ENCODE results near the gene MED15. TPM values are rescaled to one million over a fixed set of nuclear protein-coding genes. Genes with fewer than 3 reads are reported as not detected.

The MED15 gene
- total and polyA plus RNA-seq, 2 of the 4 experiments (the other 2 are of a cell fraction), result 19.0 to 68.8 TPM

DNA sequence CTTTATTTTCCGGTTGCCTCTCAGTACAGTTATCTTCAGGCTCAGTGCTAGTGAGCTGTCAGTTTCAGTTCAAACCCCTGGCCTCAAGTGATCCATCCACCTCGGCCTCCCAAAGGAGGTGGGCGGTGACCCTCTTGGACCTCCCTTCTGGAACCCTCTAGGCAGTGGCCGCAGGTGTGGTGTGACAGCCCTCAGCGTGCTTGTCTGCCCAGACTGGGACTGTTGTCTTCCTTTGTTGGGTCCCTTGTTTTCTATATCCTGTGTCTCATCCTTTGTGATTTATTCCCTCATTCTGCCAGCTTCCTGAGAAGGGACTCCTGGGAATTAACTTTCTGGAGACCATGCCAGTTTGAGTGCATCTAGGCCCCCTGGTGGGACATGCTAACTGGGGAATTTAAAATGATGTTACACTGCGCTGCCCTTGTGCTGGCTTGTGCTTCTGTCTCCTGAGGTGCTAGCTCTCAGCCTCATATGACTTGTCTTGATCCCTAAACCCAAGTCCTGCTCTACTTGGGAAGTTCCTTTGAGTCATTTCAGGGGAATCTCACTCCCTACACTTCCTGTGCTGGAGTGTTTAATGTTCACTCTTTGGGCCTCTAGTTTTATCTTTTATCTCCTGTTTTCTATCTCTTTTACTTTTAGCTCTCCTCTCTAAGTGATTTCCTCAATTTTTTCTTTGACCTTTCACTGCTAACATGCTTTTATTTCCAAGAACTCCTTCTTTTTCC lies 19.4 kb downstream of the MED15 start (continued):
- peak; percentile 14; the same call in 1 of the 2 replicates for TF ChIP-seq USF2 (IDR thresholded peaks at IDR 0.05; ENCODE audit: low read depth, low read length)
- no peak for TF ChIP-seq MAFK (IDR thresholded peaks at IDR 0.05; ENCODE audit: low read depth, low read length)

DNA sequence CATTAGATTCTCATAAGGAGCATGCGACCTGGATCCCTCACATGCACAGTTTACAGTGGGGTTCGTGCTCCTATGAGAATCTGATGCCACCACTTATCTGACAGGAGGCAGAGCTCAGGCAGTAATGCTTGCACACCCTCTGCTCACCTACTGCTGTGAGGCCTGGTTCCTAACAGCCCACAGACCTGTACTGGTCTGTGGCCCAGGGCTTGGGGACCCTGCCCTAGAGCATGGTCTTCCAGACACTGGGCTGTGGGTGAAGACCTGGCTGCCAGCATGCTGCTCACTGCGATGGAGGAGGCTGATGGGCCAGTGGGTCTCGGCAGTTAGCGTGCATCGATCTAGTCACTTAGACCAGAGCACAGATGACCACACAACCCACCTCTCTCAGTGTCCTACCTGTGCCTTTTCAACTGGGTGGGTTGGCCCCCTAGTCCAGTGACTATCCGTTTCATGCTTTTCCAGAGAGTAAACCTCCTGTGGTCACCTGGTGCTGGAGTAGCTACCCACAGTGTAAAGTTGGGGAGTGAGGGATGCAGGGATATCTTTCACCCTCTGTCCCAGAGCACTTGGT lies 21.1 kb downstream of the MED15 start:
- Histone ChIP-seq H3K4me2 (ENCODE audit: low read depth, low read length) (no peak overlapping the region), H4K8ac (ENCODE audit: low read depth in 2 of 2, low read length in 2 of 2) (peak overlapping the region in 1 of 2 experiments; percentile 3; a peak in 1 of 4 replicates), H2AK9ac (replicated peaks; ENCODE audit: low read depth, low read length, poor library complexity) (peak overlapping the region; percentile 56), H2BK20ac (ENCODE audit: low read depth, low read length) (no peak overlapping the region), H4K5ac (ENCODE audit: low read depth, low read length) (no peak overlapping the region), H3K27me3 (ENCODE audit: control insufficient read depth, insufficient read depth, low read length) (no peaks in the 10 kb centered on the region), H3K79me1 (ENCODE audit: low read depth in 1 of 2, low read length in 2 of 2) (peaks cover 24 to 82% of the 10 kb centered on the region in 2 experiments; a peak in 3 of 4 replicates), H2AK5ac (ENCODE audit: low read depth, low read length) (peak overlapping the region; percentile 85), H2BK15ac (ENCODE audit: low read depth, low read length) (no peak overlapping the region), H3K56ac (ENCODE audit: extremely low read depth, insufficient read depth, low read length) (no peak overlapping the region), H2AFZ (replicated peaks; ENCODE audit: low read length, poor library complexity) (no peak overlapping the region), H3K18ac (ENCODE audit: low read depth, low read length) (no peak overlapping the region), H3K9me1 (ENCODE audit: insufficient read depth, low read length) (peaks cover 46% of the 10 kb centered on the region), H4K91ac (ENCODE audit: insufficient read depth, low read depth, low read length) (0 out of 2 replicates have a peak overlapping the region, but pooled peaks have one; percentile 32), H2BK120ac (ENCODE audit: low read depth, low read length) (0 out of 2 replicates have a peak overlapping the region, but pooled peaks have one; percentile 11), H3K4ac (ENCODE audit: low read depth, low read length) (peak overlapping the region; percentile 48; the same call in 1 of the 2 replicates), H2BK5ac (ENCODE audit: low read depth, low read length, poor library complexity, severe bottlenecking) (peak overlapping the region; percentile 60), H3K23ac (ENCODE audit: low read depth, low read length) (peak overlapping the region; percentile 20; the same call in 1 of the 2 replicates), H3K27ac (ENCODE audit: insufficient read depth, low read length) (peak overlapping the region; percentile 5; the same call in 1 of the 2 replicates), H3K9ac (ENCODE audit: low read depth, low read length) (no peak overlapping the region), H3K4me3 (ENCODE audit: insufficient read depth, low read depth, low read length) (no peak overlapping the region), H4K20me1 (ENCODE audit: insufficient read depth, low read length) (peaks cover 75% of the 10 kb centered on the region), H3K9me3 (ENCODE audit: control insufficient read depth, insufficient read depth, low read length) (no peaks in the 10 kb centered on the region), H3K36me3 (ENCODE audit: control insufficient read depth, insufficient read depth, low read length) (peaks cover 14% of the 10 kb centered on the region), H3K4me1 (ENCODE audit: control insufficient read depth, insufficient read depth, low read length) (peaks cover 53% of the 10 kb centered on the region), H3K14ac (replicated peaks; ENCODE audit: low read depth, low read length) (0 out of 2 replicates have a peak overlapping the region, but pooled peaks have one; percentile 30)
- BruUV-seq (replicated peaks), result no TSS peak
- POLR2A ChIA-PET (ENCODE audit: unreplicated experiment), result no interaction called here
- intact Hi-C loops (cut with micrococcal nuclease), result no loop called here
- no CpG with 5 or more reads among the region's 7 CpGs for WGBS, 2 experiments (ENCODE audit: extremely low coverage in 2 of 2, insufficient read length in 1 of 2)
- CTCF ChIA-PET, result no interaction called here
- DNase-seq (no peak), ATAC-seq (ENCODE audit: low read depth) (no peak)
- dilution Hi-C loops (cut with HindIII; ENCODE audit: low sequenced_read_pairs, unreplicated experiment), result no loop called here
- in situ Hi-C loops (cut with MboI; ENCODE audit: low sequenced_read_pairs), result no loop called here
- TF ChIP-seq CHD1 (IDR thresholded peaks at IDR 0.05; ENCODE audit: low read depth, low read length) (no peak), RAD21 (IDR thresholded peaks at IDR 0.05; ENCODE audit: low read length) (no peak), NFE2L2 (IDR thresholded peaks at IDR 0.05; ENCODE audit: low read depth, low read length) (no peak), RFX5 (IDR thresholded peaks at IDR 0.05; ENCODE audit: low read depth, low read length) (no peak), BHLHE40 (IDR thresholded peaks at IDR 0.05; ENCODE audit: low read depth, low read length) (no peak), RCOR1 (IDR thresholded peaks at IDR 0.05; ENCODE audit: insufficient replicate concordance, low read length) (no peak), MAFK (IDR thresholded peaks at IDR 0.05; ENCODE audit: low read depth, low read length) (no peak), CTCF (conservative IDR thresholded peaks at IDR 0.05; ENCODE audit: low read depth, low read length) (no peak), USF2 (IDR thresholded peaks at IDR 0.05; ENCODE audit: low read depth, low read length) (no peak), MAZ (IDR thresholded peaks at IDR 0.05; ENCODE audit: borderline replicate concordance, low read depth, low read length) (no peak), MXI1 (IDR thresholded peaks at IDR 0.05; ENCODE audit: borderline replicate concordance, low read depth, low read length) (no peak)

Data from IMR-90 (cell line).